ENCODE results near the gene ERP44. TPM values are rescaled to one million over a fixed set of nuclear protein-coding genes. Genes with fewer than 3 reads are reported as not detected.

Gene ERP44
- total RNA-seq, 1 donor from 2014 or later: 13.5 TPM

DNA sequence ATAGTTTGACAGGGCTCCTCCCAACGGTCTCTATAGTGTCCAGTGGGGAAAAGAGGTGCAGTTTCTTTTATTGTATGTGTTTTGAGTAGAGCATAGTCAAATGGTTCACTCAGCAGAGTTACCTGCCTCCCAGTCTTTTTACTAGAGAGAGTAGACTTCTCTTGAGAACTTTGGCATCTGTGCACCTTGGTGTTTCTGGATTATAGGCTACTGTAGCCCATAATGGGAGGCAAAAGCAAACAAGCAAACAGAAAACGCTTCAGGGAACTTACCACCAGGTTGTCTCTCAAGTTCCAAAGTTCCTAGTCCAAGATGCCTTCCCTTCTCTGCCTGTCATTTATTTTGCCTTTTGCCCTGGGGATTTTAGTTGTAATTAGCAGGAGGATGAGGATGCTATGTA lies 26.4 kb upstream of the ERP44 start:
- TF ChIP-seq, protein P1, sequence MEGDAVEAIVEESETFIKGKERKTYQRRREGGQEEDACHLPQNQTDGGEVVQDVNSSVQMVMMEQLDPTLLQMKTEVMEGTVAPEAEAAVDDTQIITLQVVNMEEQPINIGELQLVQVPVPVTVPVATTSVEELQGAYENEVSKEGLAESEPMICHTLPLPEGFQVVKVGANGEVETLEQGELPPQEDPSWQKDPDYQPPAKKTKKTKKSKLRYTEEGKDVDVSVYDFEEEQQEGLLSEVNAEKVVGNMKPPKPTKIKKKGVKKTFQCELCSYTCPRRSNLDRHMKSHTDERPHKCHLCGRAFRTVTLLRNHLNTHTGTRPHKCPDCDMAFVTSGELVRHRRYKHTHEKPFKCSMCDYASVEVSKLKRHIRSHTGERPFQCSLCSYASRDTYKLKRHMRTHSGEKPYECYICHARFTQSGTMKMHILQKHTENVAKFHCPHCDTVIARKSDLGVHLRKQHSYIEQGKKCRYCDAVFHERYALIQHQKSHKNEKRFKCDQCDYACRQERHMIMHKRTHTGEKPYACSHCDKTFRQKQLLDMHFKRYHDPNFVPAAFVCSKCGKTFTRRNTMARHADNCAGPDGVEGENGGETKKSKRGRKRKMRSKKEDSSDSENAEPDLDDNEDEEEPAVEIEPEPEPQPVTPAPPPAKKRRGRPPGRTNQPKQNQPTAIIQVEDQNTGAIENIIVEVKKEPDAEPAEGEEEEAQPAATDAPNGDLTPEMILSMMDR (IDR thresholded peaks at IDR 0.05): no peak
- no peak for TF ChIP-seq POLR2A (IDR thresholded peaks at IDR 0.05)
- Histone ChIP-seq H3K9me3 (no peaks in the 10 kb centered on the region), H3K4me3 (no peak overlapping the region), H3K27ac (no peak overlapping the region), H3K36me3 (peaks cover 0 to 7% of the 10 kb centered on the region in 2 donors), H3K27me3 (no peaks in the 10 kb centered on the region), H3K4me1 (peaks cover 9% of the 10 kb centered on the region)
- no peak for DNase-seq (ENCODE audit: extremely low spot score in 2 of 2)
- intact Hi-C loops (cut with DNase I): no loop called here

- H3K36me3 ChIP-seq: no peaks in the 10 kb centered on the region
- no peak overlapping the region for H3K4me3 ChIP-seq
- no peaks in the 10 kb centered on the region for H3K4me1 ChIP-seq
- no peak for DNase-seq (ENCODE audit: extremely low spot score in 2 of 2)
- H3K27me3 ChIP-seq: no peaks in the 10 kb centered on the region
- no peaks in the 10 kb centered on the region for H3K9me3 ChIP-seq
- TF ChIP-seq POLR2A (IDR thresholded peaks at IDR 0.05): no peak
- TF ChIP-seq, protein P1 (IDR thresholded peaks at IDR 0.05): no peak
- no peak for TF ChIP-seq POLR2AphosphoS5 (IDR thresholded peaks at IDR 0.05; ENCODE audit: insufficient read depth in 1 of 2, low read depth in 1 of 2)
- intact Hi-C loops (cut with DNase I): no loop called here
- H3K27ac ChIP-seq: no peak overlapping the region
Measured at GRCh38 chr9:100120286-100120685, 21.5 kb upstream of the ERP44 start.

- Histone ChIP-seq H3K9me3 (no peaks in the 10 kb centered on the region), H3K27ac (no peak overlapping the region), H3K27me3 (no peaks in the 10 kb centered on the region), H3K4me1 (no peaks in the 10 kb centered on the region), H3K4me3 (no peak overlapping the region), H3K36me3 (no peaks in the 10 kb centered on the region)
- intact Hi-C loops (cut with DNase I): no loop called here
- no peak for DNase-seq (ENCODE audit: extremely low spot score in 2 of 2)
- TF ChIP-seq POLR2AphosphoS5 (IDR thresholded peaks at IDR 0.05; ENCODE audit: insufficient read depth in 1 of 2, low read depth in 1 of 2): no peak
- no peak for TF ChIP-seq POLR2A (IDR thresholded peaks at IDR 0.05)
- TF ChIP-seq, protein P1 (IDR thresholded peaks at IDR 0.05): no peak
Measured at GRCh38 chr9:100117316-100117715, 18.5 kb upstream of the ERP44 start.

GRCh38 chr9:100112677-100113336 lies 14.0 kb upstream of the ERP44 start:
- TF ChIP-seq, protein P1 (IDR thresholded peaks at IDR 0.05): no peak
- TF ChIP-seq POLR2AphosphoS5 (IDR thresholded peaks at IDR 0.05; ENCODE audit: insufficient read depth in 1 of 2, low read depth in 1 of 2) (no peak), POLR2A (IDR thresholded peaks at IDR 0.05) (no peak)
- no peak for DNase-seq (ENCODE audit: extremely low spot score in 2 of 2)
- peaks cover 15% of the 10 kb centered on the region for H3K4me1 ChIP-seq
- H3K27me3 ChIP-seq: no peaks in the 10 kb centered on the region
- peaks cover 0 to 5% of the 10 kb centered on the region in 2 donors for H3K36me3 ChIP-seq
- no peaks in the 10 kb centered on the region for H3K9me3 ChIP-seq
- H3K4me3 ChIP-seq: no peak overlapping the region
- no peak overlapping the region for H3K27ac ChIP-seq
- intact Hi-C loops (cut with DNase I): no loop called here

DNA sequence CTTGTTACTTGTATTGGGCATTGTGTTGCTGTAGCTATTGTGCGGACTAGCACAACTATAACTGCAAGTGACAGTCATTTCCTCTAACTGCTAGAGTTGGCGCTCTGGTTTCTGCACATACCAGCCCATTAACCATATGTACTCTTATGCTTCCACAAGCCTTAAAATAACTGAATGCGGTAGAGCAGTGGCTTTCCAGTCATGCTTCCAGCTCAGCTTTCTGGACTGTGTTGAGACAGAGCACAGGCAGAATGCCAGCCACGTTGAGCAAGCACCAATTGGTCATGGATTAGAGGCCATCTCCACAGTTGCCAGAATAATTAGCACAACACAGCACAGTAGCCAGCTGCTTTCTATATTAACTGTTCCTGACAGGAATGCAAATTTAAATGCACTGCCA lies 12.4 kb upstream of the ERP44 start:
- TF ChIP-seq POLR2AphosphoS5 (IDR thresholded peaks at IDR 0.05; ENCODE audit: insufficient read depth in 1 of 2, low read depth in 1 of 2): no peak
- TF ChIP-seq, protein P1 (IDR thresholded peaks at IDR 0.05): no peak
- TF ChIP-seq POLR2A (IDR thresholded peaks at IDR 0.05): no peak
- H3K36me3 ChIP-seq: peaks cover 0 to 17% of the 10 kb centered on the region in 2 donors
- no peak overlapping the region for H3K27ac ChIP-seq
- no peaks in the 10 kb centered on the region for H3K27me3 ChIP-seq
- peaks cover 15% of the 10 kb centered on the region for H3K4me1 ChIP-seq
- no peak overlapping the region for H3K4me3 ChIP-seq
- DNase-seq (ENCODE audit: extremely low spot score in 2 of 2): no peak
- intact Hi-C loops (cut with DNase I): no loop called here
- H3K9me3 ChIP-seq: no peaks in the 10 kb centered on the region

All from vagina (tissue), 2 donors.